ENCODE measurements around the gene DHRS12.
A peak's percentile ranks its signal among the peaks of the same experiment; 100 is the strongest.

Gene DHRS12

GRCh38 chr13:51803422-51804294 is at the start of gene DHRS12:
DHRS12 (minus strand) TSS chr13:51804163; CDS start chr13:51799659, 4,504 bp downstream.
- DNase-seq (ENCODE audit: low read depth in 2 of 2, low spot score in 1 of 2), result peak; percentile 60 to 72

GRCh38 chr13:51849145-51850101 is 45.5 kb upstream of the DHRS12 start:
- no peak for DNase-seq (ENCODE audit: low read depth in 2 of 2, low spot score in 1 of 2)

- DNase-seq (ENCODE audit: low read depth in 2 of 2, low spot score in 1 of 2), result no peak
Measured at GRCh38 chr13:51848674-51849073, 44.7 kb upstream of the DHRS12 start.

GRCh38 chr13:51846756-51847155 is 42.8 kb upstream of the DHRS12 start:
- DNase-seq (ENCODE audit: low read depth in 2 of 2, low spot score in 1 of 2), result no peak

GRCh38 chr13:51845574-51846318 is 41.8 kb upstream of the DHRS12 start:
- DNase-seq (ENCODE audit: low read depth in 2 of 2, low spot score in 1 of 2), result no peak

- DNase-seq (ENCODE audit: low read depth in 2 of 2, low spot score in 1 of 2), result no peak
Measured at GRCh38 chr13:51844862-51845573, 41.1 kb upstream of the DHRS12 start, which contains the start of gene TMEM272. TMEM272 (minus strand) TSS chr13:51845177; CDS start chr13:51838530, 6,647 bp downstream.

GRCh38 chr13:51843529-51843928 is 39.6 kb upstream of the DHRS12 start:
- no peak for DNase-seq (ENCODE audit: low read depth in 2 of 2, low spot score in 1 of 2)

GRCh38 chr13:51841732-51842131 is 37.8 kb upstream of the DHRS12 start:
- no peak for DNase-seq (ENCODE audit: low read depth in 2 of 2, low spot score in 1 of 2)

GRCh38 chr13:51840917-51841316 is 37.0 kb upstream of the DHRS12 start:
- no peak for DNase-seq (ENCODE audit: low read depth in 2 of 2, low spot score in 1 of 2)

- no peak for DNase-seq (ENCODE audit: low read depth in 2 of 2, low spot score in 1 of 2)
Measured at GRCh38 chr13:51839711-51840540, 36.0 kb upstream of the DHRS12 start.

GRCh38 chr13:51838240-51838846 is 34.4 kb upstream of the DHRS12 start:
- no peak for DNase-seq (ENCODE audit: low read depth in 2 of 2, low spot score in 1 of 2)

GRCh38 chr13:51837016-51837415 is 33.1 kb upstream of the DHRS12 start:
- no peak for DNase-seq (ENCODE audit: low read depth in 2 of 2, low spot score in 1 of 2)

GRCh38 chr13:51834581-51835171 is 30.7 kb upstream of the DHRS12 start:
- no peak for DNase-seq (ENCODE audit: low read depth in 2 of 2, low spot score in 1 of 2)

GRCh38 chr13:51833980-51834379 is 30.0 kb upstream of the DHRS12 start:
- no peak for DNase-seq (ENCODE audit: low read depth in 2 of 2, low spot score in 1 of 2)

- DNase-seq (ENCODE audit: low read depth in 2 of 2, low spot score in 1 of 2), result peak in 1 of 2 donors; percentile 21
Measured at GRCh38 chr13:51832471-51833152, 28.6 kb upstream of the DHRS12 start.

- no peak for DNase-seq (ENCODE audit: low read depth in 2 of 2, low spot score in 1 of 2)
Measured at GRCh38 chr13:51831519-51831918, 27.6 kb upstream of the DHRS12 start.

GRCh38 chr13:51829568-51829899 is 25.6 kb upstream of the DHRS12 start:
- no peak for DNase-seq (ENCODE audit: low read depth in 2 of 2, low spot score in 1 of 2)
